DMS 273 (cell line): ENCODE data around the gene MALAT1.
A peak's percentile ranks its signal among the peaks of the same experiment; 100 is the strongest.
"Not testable (repeated sequence)": the region's sequence is repeated elsewhere in the genome, so short reads cannot be mapped to it uniquely, and the experiment has no call there.

Experiments
- DNase-seq: peaks from one replicate; lab custom pipeline; 2025; ENCODE audit not compliant: unreplicated experiment; lab: John Stamatoyannopoulos, UW

MALAT1 gene

DNA sequence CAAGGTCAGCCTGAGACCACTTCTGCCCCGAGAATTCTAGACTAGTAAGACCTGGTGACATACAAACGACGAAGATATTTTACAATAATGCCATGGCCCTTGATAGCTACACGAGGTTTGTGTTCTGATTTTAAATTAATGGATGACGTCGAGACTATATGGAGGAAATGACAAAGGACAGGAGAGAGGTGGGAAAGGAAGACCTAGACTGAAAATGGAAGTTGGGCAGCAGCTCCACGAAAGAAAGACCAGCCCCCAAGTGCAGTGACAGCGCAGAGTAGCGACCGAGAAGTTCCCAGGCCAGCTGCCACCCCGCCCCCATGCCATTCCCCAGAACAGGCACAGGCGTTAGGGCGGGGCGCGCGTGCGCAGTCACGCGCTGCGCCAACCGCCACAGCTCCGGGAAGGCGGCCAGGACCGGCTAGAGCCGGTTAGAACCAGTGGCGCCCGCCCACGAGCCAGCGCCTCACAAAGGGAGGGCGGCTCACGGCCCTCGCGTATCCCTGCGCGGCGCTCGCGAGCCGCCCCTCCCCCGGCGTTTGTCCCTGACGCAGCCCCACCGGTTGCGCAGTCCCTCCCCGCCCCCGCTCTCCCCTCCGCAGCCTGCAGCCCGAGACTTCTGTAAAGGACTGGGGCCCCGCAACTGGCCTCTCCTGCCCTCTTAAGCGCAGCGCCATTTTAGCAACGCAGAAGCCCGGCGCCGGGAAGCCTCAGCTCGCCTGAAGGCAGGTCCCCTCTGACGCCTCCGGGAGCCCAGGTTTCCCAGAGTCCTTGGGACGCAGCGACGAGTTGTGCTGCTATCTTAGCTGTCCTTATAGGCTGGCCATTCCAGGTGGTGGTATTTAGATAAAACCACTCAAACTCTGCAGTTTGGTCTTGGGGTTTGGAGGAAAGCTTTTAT lies 1.5 kb upstream of the MALAT1 start:
- peak; percentile 99 for DNase-seq

- DNase-seq: no peak
These were observed 661 bp upstream of the MALAT1 start for GRCh38 chr11:65498042-65498726.

DNA sequence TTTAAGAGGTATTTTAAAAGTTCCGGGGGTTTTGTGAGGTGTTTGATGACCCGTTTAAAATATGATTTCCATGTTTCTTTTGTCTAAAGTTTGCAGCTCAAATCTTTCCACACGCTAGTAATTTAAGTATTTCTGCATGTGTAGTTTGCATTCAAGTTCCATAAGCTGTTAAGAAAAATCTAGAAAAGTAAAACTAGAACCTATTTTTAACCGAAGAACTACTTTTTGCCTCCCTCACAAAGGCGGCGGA lies 193 bp upstream of the MALAT1 start:
- DNase-seq: no peak

DNA sequence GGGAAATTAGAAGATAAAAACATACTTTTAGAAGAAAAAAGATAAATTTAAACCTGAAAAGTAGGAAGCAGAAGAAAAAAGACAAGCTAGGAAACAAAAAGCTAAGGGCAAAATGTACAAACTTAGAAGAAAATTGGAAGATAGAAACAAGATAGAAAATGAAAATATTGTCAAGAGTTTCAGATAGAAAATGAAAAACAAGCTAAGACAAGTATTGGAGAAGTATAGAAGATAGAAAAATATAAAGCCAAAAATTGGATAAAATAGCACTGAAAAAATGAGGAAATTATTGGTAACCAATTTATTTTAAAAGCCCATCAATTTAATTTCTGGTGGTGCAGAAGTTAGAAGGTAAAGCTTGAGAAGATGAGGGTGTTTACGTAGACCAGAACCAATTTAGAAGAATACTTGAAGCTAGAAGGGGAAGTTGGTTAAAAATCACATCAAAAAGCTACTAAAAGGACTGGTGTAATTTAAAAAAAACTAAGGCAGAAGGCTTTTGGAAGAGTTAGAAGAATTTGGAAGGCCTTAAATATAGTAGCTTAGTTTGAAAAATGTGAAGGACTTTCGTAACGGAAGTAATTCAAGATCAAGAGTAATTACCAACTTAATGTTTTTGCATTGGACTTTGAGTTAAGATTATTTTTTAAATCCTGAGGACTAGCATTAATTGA lies 1.0 kb downstream of the MALAT1 start:
- no peak for DNase-seq

- no peak for DNase-seq
These were observed 1.7 kb downstream of the MALAT1 start for GRCh38 chr11:65500387-65501185.

- no peak for DNase-seq
These were observed 2.3 kb downstream of the MALAT1 start for GRCh38 chr11:65501186-65501471.

DNA sequence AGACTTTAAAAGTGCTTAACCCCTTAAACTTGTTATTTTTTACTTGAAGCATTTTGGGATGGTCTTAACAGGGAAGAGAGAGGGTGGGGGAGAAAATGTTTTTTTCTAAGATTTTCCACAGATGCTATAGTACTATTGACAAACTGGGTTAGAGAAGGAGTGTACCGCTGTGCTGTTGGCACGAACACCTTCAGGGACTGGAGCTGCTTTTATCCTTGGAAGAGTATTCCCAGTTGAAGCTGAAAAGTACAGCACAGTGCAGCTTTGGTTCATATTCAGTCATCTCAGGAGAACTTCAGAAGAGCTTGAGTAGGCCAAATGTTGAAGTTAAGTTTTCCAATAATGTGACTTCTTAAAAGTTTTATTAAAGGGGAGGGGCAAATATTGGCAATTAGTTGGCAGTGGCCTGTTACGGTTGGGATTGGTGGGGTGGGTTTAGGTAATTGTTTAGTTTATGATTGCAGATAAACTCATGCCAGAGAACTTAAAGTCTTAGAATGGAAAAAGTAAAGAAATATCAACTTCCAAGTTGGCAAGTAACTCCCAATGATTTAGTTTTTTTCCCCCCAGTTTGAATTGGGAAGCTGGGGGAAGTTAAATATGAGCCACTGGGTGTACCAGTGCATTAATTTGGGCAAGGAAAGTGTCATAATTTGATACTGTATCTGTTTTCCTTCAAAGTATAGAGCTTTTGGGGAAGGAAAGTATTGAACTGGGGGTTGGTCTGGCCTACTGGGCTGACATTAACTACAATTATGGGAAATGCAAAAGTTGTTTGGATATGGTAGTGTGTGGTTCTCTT lies 2.8 kb downstream of the MALAT1 start:
- DNase-seq: no peak

DNA sequence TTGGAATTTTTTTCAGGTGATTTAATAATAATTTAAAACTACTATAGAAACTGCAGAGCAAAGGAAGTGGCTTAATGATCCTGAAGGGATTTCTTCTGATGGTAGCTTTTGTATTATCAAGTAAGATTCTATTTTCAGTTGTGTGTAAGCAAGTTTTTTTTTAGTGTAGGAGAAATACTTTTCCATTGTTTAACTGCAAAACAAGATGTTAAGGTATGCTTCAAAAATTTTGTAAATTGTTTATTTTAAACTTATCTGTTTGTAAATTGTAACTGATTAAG lies 3.4 kb downstream of the MALAT1 start:
- DNase-seq: no peak

GRCh38 chr11:65502555-65503367 lies 3.9 kb downstream of the MALAT1 start:
- DNase-seq: no peak

DNA sequence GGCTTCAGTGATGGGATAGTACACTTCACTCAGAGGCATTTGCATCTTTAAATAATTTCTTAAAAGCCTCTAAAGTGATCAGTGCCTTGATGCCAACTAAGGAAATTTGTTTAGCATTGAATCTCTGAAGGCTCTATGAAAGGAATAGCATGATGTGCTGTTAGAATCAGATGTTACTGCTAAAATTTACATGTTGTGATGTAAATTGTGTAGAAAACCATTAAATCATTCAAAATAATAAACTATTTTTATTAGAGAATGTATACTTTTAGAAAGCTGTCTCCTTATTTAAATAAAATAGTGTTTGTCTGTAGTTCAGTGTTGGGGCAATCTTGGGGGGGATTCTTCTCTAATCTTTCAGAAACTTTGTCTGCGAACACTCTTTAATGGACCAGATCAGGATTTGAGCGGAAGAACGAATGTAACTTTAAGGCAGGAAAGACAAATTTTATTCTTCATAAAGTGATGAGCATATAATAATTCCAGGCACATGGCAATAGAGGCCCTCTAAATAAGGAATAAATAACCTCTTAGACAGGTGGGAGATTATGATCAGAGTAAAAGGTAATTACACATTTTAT lies 4.6 kb downstream of the MALAT1 start:
- no peak for DNase-seq

DNA sequence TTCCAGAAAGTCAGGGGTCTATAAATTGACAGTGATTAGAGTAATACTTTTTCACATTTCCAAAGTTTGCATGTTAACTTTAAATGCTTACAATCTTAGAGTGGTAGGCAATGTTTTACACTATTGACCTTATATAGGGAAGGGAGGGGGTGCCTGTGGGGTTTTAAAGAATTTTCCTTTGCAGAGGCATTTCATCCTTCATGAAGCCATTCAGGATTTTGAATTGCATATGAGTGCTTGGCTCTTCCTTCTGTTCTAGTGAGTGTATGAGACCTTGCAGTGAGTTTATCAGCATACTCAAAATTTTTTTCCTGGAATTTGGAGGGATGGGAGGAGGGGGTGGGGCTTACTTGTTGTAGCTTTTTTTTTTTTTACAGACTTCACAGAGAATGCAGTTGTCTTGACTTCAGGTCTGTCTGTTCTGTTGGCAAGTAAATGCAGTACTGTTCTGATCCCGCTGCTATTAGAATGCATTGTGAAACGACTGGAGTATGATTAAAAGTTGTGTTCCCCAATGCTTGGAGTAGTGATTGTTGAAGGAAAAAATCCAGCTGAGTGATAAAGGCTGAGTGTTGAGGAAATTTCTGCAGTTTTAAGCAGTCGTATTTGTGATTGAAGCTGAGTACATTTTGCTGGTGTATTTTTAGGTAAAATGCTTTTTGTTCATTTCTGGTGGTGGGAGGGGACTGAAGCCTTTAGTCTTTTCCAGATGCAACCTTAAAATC lies 5.3 kb downstream of the MALAT1 start:
- no peak for DNase-seq

GRCh38 chr11:65504674-65505465 lies 6.0 kb downstream of the MALAT1 start:
- DNase-seq: no peak

GRCh38 chr11:65505466-65506289 lies 6.8 kb downstream of the MALAT1 start:
- DNase-seq: no peak

- no peak for DNase-seq
These were observed 7.5 kb downstream of the MALAT1 start for GRCh38 chr11:65506290-65506771.

GRCh38 chr11:65506772-65507505 lies 8.1 kb downstream of the MALAT1 start:
- DNase-seq: peak; percentile 96

DNA sequence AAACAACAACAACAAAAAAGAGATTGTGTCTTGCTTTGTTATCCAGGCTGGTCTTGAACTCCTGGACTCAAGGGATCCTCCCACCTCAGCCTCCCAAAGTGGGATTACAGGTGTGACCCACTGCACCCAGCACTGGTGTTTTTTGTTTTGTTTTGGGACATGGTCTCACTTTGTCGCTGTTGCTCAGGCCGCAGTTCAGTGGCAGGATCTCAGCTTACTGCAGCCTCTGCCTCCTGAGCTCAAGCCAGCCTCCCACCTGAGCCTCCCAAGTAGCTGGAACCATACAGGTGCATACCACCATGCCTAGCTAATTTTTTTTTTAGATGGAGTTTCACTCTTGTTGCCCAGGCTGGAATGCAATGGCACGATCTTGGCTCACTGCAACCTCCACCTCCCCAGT lies 13.5 kb downstream of the MALAT1 start:
- not testable (repeated sequence) for DNase-seq
